GM21576 (cell line): Measurements from ENCODE around the gene PANK4.
"Not testable (repeated sequence)": the region's sequence is repeated elsewhere in the genome, so short reads cannot be mapped to it uniquely, and the experiment has no call there.

Source experiments
- ATAC-seq: cut with Tn5 transposase; IDR thresholded peaks from one replicate; pipeline ENCODE4 v1.9.1; 2021; ENCODE audit warnings: mild to moderate bottlenecking, moderate library complexity; ENCODE audit not compliant: unreplicated experiment

Gene PANK4

DNA sequence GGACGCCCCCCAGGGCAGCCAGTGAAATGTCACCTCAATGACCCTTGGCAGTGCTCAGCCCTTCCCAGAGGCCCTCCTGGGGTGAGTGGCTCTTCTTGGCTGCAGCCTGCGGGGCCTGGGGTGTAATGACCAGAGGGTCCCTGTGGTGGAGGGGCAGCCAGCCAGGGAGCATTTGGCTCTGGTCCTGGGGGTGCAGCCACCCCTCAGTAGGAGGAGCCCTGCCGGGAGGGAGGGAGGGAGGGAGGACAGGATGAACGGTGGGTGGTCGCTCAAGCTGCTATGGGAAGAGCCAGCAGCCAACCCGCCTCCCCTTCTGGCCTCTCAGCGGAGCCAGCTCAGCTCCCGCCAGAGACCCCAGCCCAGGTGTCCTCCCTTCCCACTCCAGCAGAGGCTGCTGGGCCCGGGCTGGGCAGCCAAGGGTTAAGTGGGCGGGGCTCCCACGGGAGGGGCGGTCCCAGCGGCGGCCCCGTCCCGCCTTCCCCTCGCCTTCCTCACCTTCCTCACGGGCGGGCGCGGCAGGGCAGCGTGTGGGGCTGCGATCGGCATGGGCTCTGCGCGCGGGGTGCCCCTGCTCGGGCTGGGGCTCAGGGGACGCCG is 59.3 kb downstream of the PANK4 start:
- ATAC-seq: no peak

DNA sequence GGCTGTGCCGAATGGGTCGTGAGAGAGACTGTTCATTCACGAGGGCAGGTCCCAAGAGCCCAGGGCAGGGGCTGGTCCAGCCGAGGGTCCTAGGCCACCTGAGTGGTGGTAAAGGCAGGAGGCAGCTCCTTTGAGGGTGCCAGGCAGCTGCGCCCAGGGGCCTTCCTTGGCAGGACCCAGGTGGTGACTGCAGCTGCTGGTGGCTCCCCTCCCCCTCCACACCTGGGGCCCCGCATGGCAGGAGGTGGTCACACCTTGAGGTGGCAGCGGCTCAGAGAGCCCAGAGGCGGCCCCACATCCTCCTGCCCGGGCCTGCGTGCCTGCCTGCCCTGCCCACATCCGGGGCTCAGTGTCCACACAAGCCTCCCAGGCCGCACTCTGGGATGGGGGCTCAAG is 60.1 kb downstream of the PANK4 start:
- no peak for ATAC-seq

GRCh38 chr1:2465371-2466269 is 60.8 kb downstream of the PANK4 start:
- ATAC-seq: no peak

DNA sequence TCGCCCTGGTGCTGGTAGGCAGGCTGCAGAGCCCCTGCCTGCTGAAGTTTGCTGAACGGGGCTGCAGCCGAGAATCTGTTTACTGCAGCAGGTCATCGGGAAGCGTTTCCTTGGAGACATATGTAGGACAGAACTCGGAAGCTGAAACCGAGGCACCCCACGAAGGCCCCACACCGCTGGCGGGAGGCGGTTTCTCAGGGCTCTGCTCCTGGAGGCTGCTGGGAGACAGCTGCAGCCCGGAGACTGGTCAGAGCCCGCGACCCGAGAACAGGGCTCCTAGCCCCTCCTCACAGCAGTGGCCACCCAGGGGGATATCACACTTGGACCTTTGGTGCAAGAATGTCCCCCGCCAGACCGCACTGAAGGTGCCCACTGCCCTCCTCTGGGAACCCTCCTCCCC is 63.0 kb downstream of the PANK4 start:
- ATAC-seq: no peak

GRCh38 chr1:2462819-2463218 is 63.6 kb downstream of the PANK4 start:
- ATAC-seq: no peak

- no peak for ATAC-seq
Observed at GRCh38 chr1:2460996-2461751, 65.2 kb downstream of the PANK4 start.

- ATAC-seq: no peak
Observed at GRCh38 chr1:2460203-2460602, 66.2 kb downstream of the PANK4 start.

DNA sequence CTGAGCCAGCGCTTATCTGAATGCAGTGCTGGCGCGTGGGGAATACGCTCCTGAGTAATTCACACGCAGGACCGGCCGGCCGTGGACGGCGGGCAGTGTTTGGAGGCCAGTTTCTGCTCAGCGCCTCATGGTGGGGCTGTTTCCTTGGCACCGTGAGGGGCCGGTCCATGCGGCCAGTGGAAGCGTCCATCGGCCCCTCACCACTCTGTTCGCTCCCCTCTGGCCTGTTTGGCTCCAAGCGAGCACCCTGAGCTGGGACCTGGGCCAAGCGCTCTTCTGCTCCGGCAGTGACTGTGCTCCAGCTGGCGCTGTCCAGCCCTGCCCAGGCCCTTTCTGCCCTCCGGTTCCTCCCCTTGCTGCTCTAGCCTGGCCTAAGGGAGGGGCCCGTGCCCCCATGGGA is 66.6 kb downstream of the PANK4 start:
- no peak for ATAC-seq

DNA sequence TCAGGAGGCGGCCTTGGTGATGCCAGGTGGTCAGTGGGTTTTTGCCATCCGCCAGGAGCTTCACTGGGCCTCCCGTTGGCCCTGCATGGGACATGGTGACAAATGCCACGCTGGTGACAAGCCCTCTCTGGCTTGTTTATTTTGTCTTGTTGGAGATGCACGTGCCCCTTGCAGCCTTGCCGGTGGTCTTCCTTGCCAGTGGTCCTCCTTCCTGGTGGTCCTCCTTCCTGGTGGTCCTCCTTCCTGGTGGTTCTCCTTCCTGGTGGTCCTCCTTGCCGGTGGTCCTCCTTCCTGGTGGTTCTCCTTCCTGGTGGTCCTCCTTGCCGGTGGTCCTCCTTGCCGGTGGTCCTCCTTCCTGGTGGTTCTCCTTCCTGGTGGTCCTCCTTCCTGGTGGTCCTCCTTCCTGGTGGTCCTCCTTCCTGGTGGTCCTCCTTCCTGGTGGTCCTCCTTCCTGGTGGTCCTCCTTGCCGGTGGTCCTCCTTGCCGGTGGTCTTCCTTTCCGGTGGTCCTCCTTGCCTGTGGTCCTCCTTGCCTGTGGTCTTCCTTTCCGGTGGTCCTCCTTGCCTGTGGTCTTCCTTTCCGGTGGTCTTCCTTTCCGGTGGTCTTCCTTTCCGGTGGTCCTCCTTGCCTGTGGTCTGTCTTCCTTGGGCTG is 67.2 kb downstream of the PANK4 start:
- not testable (repeated sequence) for ATAC-seq

DNA sequence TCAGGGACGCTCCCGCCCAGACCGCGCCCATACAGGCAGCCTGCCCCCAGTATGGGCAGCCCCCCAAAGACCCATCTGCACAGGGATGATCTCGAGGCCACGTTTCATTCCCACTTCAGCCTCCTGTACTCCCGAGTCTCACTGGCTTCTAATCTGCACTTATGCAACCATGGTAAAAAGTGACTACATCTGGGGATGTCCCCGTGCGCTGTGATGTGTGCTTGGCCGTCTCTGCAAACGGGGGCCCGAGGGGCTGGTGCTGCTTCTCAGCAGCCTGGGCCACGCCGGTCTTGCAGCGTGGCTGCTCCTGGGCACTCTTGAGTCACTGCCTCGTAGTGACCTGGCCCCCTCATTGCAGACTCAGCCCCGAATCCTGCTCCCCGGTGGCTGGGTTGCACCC is 67.7 kb downstream of the PANK4 start:
- no peak for ATAC-seq
